ENCODE measurements around the gene EPHB1.

EPHB1 gene

DNA sequence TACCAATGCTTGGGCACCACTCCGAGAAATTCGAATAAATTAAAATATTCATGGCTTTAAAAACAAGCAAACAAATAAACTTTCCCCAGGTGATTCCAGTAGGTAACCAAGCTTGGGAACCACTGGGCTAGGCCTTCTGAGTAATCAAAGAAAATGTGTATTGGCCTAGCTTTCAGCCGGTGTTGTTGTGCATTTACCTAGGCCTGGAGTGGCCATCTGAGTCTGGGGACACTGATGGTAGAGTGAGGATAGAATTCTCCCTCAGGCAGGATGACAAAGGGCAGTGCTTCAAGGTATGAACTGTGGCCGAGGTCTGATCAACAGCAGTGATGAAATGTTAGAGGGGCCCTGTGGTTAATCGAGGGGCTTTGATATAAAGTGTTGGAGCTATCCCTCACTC, 440.5 kb downstream of the EPHB1 start:
- no peak for DNase-seq

- no peak for DNase-seq
These were observed 442.5 kb downstream of the EPHB1 start for GRCh38 chr3:135237371-135238143.

DNA sequence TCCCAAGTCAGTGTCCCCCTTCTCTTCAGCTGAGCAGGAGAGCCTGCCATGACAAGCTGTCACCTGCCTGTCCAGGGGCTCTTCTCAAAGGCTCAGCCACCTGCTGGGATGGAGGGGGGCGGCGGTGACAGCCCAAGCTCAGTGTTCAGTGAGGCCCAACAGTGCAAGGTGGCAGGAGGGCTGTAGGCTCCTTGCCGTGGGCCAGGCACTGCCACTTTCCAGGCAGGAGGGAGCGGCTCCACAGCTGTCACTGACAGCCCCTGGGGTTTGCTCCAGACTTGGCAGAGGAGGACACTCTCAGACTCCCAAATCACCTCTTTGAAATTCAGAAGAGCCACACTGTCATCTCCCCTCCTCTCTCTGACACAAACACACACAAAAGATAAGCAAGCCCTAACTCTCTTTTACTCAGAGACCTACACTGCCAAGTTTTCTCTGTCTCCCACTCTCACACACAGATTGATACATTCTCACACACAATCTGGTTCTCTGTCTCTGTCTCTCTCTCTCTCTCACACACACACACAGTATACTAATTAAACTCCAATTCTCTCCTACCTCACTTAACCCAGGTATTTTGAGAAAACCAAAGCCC, 443.3 kb downstream of the EPHB1 start:
- no peak for DNase-seq

DNA sequence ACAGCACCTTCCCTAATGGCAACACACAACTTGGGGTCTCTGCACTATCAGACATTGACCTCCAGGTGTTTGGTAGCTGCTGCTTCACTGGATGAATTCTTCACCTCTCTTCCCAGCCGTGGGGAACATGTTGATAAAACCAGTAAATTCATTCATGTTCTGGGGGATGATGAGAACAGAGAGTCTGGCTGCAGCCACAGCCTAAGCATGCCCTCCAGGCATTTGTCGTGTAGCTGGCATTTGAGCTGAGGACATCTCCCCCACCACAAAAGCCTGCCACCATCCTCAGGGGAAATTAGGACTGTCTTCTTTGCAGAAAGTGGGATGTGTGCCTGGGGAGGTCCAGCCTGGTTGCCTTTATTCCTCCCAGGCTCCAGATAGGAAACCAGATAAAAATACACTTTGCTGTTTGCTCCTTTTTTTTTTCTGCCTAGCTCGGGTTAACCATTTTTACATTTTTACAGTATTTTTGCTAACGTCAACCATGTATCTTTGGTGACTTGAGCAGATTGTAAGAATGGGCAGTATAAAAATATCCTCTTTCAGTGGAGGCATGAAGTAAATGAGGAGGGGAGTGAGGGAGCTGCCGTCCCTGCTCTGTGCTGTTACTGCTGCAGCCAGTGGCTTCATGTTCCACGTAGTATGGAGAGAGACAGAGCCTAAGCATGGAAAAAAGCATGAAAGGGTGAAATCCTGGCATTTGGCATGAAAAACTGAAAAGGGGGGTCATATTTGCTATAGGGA, 444.0 kb downstream of the EPHB1 start:
- DNase-seq, result no peak

- DNase-seq, result no peak
These were observed 444.5 kb downstream of the EPHB1 start for GRCh38 chr3:135239615-135239884.

- DNase-seq, result no peak
These were observed 445.4 kb downstream of the EPHB1 start for GRCh38 chr3:135240426-135240825.

GRCh38 chr3:135242285-135242684, 447.2 kb downstream of the EPHB1 start:
- DNase-seq, result no peak

GRCh38 chr3:135243616-135244015, 448.6 kb downstream of the EPHB1 start:
- DNase-seq, result no peak

DNA sequence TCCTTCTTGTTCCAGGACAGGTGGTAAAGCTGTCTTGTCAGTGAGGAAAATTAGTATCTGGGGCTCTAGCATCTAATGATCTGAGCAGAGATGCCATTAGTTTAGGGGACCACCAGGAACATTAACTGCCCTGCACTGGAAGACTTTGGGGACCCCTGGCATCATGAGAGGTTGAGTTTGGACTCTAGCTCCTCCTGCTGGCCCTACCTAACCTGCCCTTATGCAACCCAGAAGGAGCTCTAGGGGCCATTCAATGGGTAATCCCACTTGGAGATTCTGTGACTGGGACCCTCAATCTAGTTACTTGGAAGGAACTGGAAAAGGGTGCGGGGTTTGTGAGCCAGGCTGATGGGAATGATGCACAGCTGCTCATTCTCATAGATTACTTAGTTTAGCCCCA, 451.0 kb downstream of the EPHB1 start:
- DNase-seq, result no peak

GRCh38 chr3:135248213-135248612, 453.2 kb downstream of the EPHB1 start:
- no peak for DNase-seq

- DNase-seq, result no peak
These were observed 454.1 kb downstream of the EPHB1 start for GRCh38 chr3:135249186-135249585.

DNA sequence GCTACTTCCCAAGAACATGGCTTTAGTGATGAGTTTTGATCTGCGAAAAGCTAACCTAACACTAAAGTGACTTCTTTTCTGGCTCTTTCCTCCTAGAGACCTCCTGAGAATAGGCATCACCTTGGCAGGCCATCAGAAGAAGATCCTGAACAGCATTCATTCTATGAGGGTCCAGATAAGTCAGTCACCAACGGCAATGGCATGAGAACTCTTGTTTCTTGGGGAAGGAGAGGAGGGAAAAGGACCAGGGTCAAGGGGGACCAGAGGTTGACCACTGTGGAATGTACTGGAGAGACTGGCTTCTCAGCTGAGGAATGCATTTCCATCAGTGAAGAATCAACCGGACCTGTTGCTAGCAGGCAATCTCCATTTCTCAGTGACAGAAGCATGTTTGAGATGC, 463.9 kb downstream of the EPHB1 start:
- no peak for DNase-seq

DNA sequence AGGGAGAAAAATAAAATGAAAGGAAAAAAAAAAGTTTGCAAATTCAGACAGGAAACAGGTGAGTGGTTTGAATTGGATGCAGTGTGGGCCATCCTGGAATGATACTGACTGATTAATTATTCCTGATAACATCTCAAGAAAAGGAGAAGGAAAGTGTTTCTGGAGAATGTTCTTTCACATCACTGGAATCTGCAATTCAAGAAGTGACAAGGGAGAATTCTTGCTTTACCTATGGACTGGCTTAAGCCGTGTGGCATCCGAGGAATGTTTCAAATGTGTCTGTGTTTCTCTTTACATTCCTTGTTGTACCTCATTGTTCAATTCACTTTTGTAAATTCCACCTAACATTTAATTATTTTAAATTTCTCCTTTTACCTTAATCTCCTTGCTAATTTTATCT, 465.0 kb downstream of the EPHB1 start:
- no peak for DNase-seq

DNA sequence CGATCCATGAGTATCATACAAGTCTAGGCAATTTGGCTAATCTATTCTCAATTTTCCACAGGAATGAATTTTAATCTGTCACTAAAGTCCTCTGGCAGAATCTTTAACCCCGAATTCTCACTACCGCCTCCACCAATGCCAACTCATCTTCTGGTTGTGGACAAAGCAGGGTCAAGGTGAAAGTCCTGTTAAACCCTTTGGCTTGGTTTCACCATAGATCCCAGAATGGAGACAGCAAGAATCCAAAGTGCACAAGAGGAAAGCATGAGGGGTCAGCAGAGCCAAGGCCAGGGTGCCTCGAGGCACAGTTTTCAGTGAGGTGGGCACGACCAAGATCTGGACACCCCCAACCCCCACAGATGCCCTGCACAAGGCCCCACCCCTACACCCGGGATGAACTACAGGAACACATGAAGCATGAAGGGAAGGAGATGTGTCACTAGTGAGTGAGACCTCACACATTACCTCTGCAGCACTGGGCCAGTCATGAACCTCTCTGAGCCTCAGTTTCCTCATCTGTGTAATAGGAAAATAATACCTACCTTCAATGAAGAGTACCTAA, 466.2 kb downstream of the EPHB1 start:
- DNase-seq, result no peak

DNA sequence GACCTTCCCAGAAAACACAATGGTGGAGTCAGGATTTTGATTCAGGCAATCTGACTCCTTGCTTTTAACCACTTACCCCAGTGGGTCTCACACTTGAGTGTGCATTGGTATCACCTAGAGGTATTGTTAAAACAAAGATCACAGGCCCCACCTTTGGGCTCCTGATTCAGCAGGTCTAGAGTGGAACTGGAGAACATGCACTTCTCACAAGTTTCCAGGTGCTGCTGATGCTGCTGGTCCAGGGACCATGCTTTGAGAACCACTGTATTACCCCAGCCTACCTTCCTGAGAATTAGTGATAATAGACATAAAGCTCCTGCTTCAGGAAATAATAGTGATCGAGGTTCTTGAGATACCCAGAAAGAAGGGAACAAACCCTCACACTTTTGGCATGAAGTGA, 466.9 kb downstream of the EPHB1 start:
- no peak for DNase-seq

DNA sequence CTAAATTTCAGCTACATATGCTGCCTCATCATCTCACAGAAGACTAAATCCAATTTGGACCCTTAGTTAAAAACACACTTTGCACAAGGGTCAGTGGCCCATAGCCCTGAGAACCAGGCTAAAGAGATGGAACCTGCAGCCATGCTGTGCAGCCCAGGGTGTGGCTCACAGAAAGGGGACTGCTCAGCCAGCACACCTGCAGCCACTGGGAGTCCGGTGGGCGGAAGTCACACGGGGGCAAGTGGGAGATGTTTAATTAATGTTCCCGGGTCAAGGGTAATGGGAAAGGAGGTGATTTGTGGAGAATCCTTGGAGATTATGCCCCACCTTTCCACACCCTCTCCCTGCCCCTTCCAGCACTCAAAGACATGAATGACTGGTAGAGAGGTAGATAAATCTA, 467.4 kb downstream of the EPHB1 start:
- DNase-seq, result no peak

- DNase-seq, result no peak
These were observed 468.3 kb downstream of the EPHB1 start for GRCh38 chr3:135263331-135263730.

- DNase-seq, result no peak
These were observed 472.4 kb downstream of the EPHB1 start for GRCh38 chr3:135267487-135267886.

DNA sequence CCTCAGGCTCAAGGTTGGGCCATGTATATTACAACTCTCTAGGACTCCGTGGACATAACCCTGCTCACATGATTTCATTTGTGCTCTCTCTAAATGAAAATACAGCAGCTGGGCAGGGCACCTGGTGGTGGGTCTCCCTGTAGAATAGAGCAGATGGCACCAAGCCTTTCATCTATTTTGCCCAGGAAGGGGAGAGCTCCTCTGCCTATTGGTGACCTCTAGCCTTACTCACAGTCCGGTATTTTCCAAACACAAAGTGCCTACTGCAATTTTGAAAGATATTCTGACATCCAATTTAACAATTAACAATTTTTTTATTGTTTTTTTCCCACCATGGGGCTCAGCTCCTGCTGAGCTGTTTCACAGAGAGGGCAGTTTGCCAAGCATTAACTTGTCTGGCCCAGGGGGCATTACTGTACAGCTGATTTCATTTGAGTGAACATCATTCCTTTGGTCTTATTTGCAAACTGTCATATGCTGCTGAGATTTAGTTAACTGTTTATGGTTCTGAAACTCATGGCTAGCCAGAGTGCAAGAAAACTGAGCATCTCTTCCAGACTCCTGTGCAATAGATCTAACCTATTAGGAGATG, 474.0 kb downstream of the EPHB1 start:
- no peak for DNase-seq

GRCh38 chr3:135271177-135272025, 476.3 kb downstream of the EPHB1 start:
- DNase-seq, result no peak

DNA sequence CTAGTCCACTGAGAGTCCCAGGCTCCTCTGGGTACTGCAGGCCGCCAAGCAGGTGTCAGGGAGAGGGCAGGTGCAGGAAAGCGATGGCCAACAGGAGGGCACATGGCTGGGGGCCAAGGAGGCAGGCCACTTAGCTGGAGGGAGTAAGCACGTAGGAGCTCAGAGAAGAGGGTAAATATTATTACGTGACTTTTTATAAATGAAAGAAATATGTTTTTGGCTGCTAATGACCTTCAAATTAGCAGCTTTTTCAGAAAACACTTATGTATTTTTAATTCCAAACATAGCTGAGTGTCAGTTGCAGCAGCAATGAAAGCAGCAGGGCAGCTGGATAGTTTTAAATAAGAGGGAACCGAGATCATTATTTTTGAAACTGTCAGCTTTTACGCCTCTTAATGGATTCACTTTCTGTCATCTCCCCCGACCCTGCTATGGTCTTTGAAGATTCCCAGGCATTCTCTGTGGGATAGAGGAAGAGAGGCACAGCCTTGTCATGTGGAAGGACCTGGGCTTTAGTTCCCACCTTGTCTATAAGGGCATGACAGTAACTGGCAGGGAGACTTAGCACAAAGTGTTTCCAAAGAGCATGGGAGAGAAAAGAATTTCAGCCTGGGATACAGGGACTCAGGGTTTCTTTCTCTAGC, 477.1 kb downstream of the EPHB1 start:
- DNase-seq, result no peak

DNA sequence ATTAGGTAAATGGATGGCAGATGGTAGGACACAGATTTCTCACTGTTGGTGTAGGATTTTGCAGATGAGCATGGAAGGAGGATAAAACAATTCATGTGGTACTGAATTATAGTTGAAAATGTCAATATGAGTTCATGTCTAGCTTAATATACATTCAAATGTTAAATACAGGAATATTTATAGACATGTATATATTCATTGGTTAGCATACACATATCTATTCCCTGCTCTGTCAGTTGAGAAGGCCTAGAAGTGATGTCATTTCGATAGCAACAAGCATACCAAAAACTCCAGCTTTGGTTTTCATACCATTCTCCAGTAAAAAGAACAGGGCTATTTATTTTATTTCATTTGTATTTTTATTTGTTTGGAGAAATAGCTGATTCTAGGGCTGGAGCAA, 497.1 kb downstream of the EPHB1 start:
- DNase-seq, result no peak

Measured in activated CD8-positive, alpha-beta memory T cell treated with anti-CD3 and anti-CD28 coated beads for 24 hours (primary cell).